WERI-Rb-1 (cell line): Measurements from ENCODE around the gene OBSCN.

Experiments used
- DNase-seq: peaks from one replicate; pipeline ENCODE4 v3.0.0-alpha.2; 2020
- H3K27ac ChIP-seq: fragments of 250-450 bp; sonication (Bioruptor Pico); 2 replicates; pipeline ENCODE4 v1.5.1; 2020; ENCODE audit warnings: mild to moderate bottlenecking, moderate library complexity
- H3K27me3 ChIP-seq: fragments of 250-450 bp; sonication (Bioruptor Pico); 2 replicates; pipeline ENCODE4 v1.5.1; 2021; ENCODE audit warnings: mild to moderate bottlenecking, low read depth, moderate library complexity; ENCODE audit not compliant: insufficient read depth, severe bottlenecking
- H3K36me3 ChIP-seq: fragments of 250-450 bp; sonication (Bioruptor Pico); 2 replicates; pipeline ENCODE4 v1.5.1; 2020; ENCODE audit warnings: mild to moderate bottlenecking, moderate library complexity
- H3K4me3 ChIP-seq: 2 replicates; pipeline ENCODE4 v1.5.1; 2011; ENCODE audit warnings: low read depth, mild to moderate bottlenecking, control low read depth, low read length
- H3K9me3 ChIP-seq: fragments of 250-450 bp; sonication (Bioruptor Pico); 2 replicates; pipeline ENCODE4 v1.5.1; 2021; ENCODE audit warnings: mild to moderate bottlenecking, moderate library complexity; ENCODE audit not compliant: severe bottlenecking
- TF ChIP-seq, protein P1 (sequence below): IDR thresholded peaks from 2 replicates; pipeline ENCODE4 v1.5.1; 2011; ENCODE audit warnings: low read depth, mild to moderate bottlenecking, control low read depth, inconsistent platforms, low read length

Gene OBSCN

DNA sequence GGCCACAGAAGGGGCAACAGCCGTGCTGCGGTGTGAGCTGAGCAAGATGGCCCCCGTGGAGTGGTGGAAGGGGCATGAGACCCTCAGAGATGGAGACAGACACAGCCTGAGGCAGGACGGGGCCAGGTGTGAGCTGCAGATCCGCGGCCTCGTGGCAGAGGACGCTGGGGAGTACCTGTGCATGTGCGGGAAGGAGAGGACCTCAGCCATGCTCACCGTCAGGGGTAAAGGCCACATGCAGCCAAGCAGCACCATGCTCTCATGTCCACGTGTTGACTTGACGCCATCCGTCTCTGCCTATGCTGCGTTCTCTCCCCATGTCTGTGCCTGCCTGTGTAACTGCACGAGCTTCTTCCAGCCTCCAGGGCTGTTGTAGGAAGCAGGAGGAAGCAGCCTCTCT lies 85.5 kb downstream of the OBSCN start:
- no peak overlapping the region for H3K27ac ChIP-seq
- TF ChIP-seq, protein P1, sequence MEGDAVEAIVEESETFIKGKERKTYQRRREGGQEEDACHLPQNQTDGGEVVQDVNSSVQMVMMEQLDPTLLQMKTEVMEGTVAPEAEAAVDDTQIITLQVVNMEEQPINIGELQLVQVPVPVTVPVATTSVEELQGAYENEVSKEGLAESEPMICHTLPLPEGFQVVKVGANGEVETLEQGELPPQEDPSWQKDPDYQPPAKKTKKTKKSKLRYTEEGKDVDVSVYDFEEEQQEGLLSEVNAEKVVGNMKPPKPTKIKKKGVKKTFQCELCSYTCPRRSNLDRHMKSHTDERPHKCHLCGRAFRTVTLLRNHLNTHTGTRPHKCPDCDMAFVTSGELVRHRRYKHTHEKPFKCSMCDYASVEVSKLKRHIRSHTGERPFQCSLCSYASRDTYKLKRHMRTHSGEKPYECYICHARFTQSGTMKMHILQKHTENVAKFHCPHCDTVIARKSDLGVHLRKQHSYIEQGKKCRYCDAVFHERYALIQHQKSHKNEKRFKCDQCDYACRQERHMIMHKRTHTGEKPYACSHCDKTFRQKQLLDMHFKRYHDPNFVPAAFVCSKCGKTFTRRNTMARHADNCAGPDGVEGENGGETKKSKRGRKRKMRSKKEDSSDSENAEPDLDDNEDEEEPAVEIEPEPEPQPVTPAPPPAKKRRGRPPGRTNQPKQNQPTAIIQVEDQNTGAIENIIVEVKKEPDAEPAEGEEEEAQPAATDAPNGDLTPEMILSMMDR: no peak
- H3K27me3 ChIP-seq: no peaks in the 10 kb centered on the region
- H3K9me3 ChIP-seq: no peaks in the 10 kb centered on the region
- no peak for DNase-seq
- no peak overlapping the region for H3K4me3 ChIP-seq
- no peaks in the 10 kb centered on the region for H3K36me3 ChIP-seq

DNA sequence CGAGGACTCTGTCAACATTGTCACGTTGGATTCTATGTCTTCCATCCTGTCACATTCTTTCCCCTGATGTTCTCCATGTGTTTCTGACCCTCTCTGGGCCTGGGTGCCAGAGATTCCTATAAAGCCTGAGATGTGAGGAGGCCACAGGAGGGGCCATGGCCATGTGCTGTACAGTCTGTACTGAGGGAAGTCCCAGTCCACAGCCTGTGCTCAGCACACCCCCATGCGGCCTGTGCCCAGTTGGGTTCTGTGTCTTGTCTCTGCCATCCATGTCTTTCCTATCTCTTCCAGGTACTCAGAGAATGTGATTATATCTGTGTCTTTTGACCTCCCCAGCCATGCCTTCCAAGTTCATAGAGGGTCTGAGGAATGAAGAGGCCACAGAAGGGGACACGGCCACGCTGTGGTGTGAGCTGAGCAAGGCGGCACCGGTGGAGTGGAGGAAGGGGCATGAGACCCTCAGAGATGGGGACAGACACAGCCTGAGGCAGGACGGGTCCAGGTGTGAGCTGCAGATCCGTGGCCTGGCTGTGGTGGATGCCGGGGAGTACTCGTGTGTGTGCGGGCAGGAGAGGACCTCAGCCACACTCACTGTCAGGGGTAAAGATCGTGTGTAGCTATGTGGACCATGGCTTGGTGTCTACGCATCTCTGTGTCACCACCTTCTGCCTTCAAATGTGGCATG lies 86.1 kb downstream of the OBSCN start:
- Histone ChIP-seq H3K36me3 (no peaks in the 10 kb centered on the region), H3K27ac (no peak overlapping the region), H3K27me3 (no peaks in the 10 kb centered on the region), H3K4me3 (no peak overlapping the region), H3K9me3 (no peaks in the 10 kb centered on the region)
- TF ChIP-seq, protein P1: no peak
- no peak for DNase-seq

DNA sequence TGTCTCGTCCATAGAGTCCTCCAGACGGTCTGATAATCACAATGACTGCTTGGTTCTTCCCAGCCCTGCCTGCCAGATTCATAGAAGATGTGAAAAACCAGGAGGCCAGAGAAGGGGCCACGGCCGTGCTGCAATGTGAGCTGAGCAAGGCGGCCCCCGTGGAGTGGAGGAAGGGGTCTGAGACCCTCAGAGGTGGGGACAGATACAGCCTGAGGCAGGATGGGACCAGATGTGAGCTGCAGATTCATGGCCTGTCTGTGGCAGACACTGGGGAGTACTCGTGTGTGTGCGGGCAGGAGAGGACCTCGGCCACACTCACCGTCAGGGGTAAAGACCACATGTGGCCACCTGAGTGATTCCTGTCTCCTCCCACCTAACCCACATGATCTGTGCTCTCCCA lies 86.9 kb downstream of the OBSCN start:
- Histone ChIP-seq H3K36me3 (no peaks in the 10 kb centered on the region), H3K27ac (no peak overlapping the region), H3K27me3 (no peaks in the 10 kb centered on the region), H3K9me3 (no peaks in the 10 kb centered on the region), H3K4me3 (no peak overlapping the region)
- TF ChIP-seq, protein P1: no peak
- DNase-seq: no peak

DNA sequence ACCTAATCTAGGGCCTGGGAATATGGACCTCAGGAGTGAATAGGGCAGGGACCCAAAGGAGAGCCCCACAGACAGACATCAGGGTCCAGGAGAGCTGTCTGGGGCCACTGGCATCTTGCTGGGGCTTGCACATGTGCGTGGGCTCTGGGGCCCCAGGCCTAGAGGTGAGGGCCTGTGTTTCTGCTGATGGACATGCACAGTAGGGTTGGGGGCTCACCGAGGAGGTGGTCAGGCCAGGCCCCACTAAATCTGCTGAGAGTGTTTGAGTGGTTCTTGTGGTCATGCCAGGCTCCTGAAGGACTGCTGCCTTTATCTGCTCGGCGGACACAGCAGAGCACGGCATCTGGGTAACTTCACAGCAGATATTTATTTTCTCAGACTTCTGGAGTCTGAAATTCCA lies 87.4 kb downstream of the OBSCN start:
- Histone ChIP-seq H3K27me3 (no peaks in the 10 kb centered on the region), H3K4me3 (no peak overlapping the region), H3K9me3 (no peaks in the 10 kb centered on the region), H3K36me3 (no peaks in the 10 kb centered on the region), H3K27ac (no peak overlapping the region)
- DNase-seq: no peak
- TF ChIP-seq, protein P1: no peak

DNA sequence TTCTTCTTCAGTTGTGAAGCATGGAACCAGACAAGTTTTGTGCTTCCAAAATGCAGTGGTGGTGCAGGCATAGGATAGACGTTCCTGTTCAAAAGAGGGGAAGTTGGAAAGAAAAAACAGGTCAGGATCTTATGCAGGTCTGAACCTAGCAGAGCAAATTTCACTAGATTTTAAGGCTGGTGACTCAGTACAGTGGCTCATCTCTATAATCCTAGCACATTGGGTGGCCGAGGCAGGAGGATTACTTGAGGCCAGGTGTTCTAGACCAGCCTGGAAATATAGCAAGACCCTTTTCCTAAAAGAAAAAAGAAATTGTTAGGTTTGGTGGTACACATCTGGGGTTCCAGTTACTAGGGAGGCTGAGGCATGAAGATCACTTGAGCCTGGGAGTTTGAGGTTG lies 88.1 kb downstream of the OBSCN start:
- Histone ChIP-seq H3K27me3 (no peaks in the 10 kb centered on the region), H3K4me3 (no peak overlapping the region), H3K9me3 (no peaks in the 10 kb centered on the region), H3K27ac (no peak overlapping the region), H3K36me3 (no peaks in the 10 kb centered on the region)
- no peak for DNase-seq
- TF ChIP-seq, protein P1: no peak

DNA sequence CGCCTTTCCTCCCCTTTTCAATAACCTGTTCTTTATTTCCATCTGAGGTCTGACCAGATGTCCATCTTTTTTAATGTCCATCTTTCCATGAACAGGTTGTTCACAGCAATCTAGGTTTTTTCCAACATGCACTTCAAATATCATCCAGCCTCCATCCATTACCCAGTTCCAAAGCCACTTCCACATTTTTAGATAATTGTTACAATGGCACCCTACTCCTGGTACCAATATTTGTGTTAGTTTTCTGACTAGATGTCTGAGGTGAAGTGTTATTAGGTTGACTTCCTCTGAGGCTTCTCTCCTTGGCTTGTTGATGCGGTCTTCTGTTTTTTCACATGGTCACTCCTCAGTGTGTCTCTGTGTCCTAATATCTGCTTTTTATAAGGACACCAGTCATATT lies 89.4 kb downstream of the OBSCN start:
- Histone ChIP-seq H3K27ac (no peak overlapping the region), H3K36me3 (no peaks in the 10 kb centered on the region), H3K9me3 (no peaks in the 10 kb centered on the region), H3K4me3 (no peak overlapping the region), H3K27me3 (no peaks in the 10 kb centered on the region)
- DNase-seq: no peak
- TF ChIP-seq, protein P1: no peak
